HFF-Myc (cell line): Measurements from ENCODE around the gene TLE3.

Experiments
- DNase-seq: peaks from one replicate; pipeline ENCODE4 v3.0.0-alpha.2; 2011; ENCODE audit warnings: low read depth; ENCODE audit errors: extremely low read depth
- H3K4me3 ChIP-seq: replicated peaks from 2 replicates; pipeline ENCODE4 v1.5.1; 2011; ENCODE audit warnings: low read depth, mild to moderate bottlenecking, control low read depth, low read length
- TF ChIP-seq, protein P1 (sequence below): IDR thresholded peaks from 2 replicates; pipeline ENCODE4 v1.5.1; 2012; ENCODE audit warnings: mild to moderate bottlenecking, low read depth, low read length, control low read depth; ENCODE audit errors: missing control alignments

Gene TLE3

DNA sequence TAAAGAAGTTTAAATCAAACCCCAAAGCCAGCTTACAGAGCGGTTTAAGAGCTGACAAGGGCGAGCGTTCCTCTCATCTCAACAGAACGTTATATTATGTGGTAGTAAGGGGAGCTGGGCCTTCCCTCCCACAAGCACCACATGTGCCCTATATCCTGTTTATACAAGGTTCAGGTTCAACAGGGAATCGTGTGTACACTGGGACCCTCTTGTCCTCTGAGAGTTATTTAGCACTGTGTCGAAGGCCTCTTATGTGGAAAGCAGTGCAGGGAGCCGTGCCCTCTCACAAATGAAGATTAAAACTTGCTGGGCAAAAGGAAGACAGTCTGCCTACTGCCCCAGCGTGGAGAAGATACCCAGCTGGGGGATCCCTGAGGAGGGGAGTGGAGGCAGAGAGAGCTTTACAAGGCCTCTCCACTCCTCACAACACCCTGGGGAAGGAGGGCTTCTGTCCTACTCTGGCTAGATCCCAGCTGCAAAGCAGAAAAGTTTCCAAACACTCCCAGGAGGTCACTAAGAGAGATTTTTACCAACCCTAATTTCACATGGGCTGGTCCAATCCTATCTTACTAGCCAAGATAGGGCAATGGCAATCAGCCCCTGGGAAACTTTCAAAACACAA, 2.9 kb downstream of the TLE3 start:
- no peak for DNase-seq
- H3K4me3 ChIP-seq = peak overlapping the region; percentile 83
- TF ChIP-seq, protein P1, sequence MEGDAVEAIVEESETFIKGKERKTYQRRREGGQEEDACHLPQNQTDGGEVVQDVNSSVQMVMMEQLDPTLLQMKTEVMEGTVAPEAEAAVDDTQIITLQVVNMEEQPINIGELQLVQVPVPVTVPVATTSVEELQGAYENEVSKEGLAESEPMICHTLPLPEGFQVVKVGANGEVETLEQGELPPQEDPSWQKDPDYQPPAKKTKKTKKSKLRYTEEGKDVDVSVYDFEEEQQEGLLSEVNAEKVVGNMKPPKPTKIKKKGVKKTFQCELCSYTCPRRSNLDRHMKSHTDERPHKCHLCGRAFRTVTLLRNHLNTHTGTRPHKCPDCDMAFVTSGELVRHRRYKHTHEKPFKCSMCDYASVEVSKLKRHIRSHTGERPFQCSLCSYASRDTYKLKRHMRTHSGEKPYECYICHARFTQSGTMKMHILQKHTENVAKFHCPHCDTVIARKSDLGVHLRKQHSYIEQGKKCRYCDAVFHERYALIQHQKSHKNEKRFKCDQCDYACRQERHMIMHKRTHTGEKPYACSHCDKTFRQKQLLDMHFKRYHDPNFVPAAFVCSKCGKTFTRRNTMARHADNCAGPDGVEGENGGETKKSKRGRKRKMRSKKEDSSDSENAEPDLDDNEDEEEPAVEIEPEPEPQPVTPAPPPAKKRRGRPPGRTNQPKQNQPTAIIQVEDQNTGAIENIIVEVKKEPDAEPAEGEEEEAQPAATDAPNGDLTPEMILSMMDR = no peak

- DNase-seq = no peak
- TF ChIP-seq, protein P1 = no peak
- no peak overlapping the region for H3K4me3 ChIP-seq
Observed at GRCh38 chr15:70093481-70094319, 4.0 kb downstream of the TLE3 start.

GRCh38 chr15:70093070-70093469, 4.6 kb downstream of the TLE3 start:
- DNase-seq = no peak
- no peak overlapping the region for H3K4me3 ChIP-seq
- TF ChIP-seq, protein P1 = no peak

DNA sequence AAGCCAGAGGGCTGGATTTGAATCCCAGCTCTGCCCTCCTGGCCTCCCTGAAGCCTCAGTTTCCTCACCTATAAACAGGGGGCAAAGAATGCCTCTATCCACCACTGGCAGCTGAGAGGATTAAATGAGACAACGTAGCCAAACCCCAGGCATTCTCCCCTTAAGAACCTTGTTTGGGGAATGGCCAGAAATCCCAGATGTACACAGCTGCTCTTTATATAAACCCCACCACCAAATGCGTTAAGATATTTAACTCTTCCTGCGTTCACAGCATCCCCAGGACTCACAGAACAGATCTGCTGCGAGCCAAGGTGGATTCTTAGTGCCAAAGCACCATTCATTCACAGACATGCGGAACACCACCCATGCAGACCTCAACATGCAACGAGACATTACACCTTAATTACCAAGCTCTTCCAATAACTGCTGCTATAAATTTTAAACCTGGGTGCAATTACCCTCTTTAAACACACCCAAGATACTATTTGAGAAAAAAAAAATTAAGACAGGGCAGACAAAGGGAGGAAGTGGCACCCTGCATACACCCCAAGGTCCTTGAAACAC, 5.2 kb downstream of the TLE3 start:
- no peak for DNase-seq
- H3K4me3 ChIP-seq = no peak overlapping the region
- TF ChIP-seq, protein P1 = no peak

GRCh38 chr15:70091726-70092463, 5.8 kb downstream of the TLE3 start:
- H3K4me3 ChIP-seq = no peak overlapping the region
- no peak for DNase-seq
- TF ChIP-seq, protein P1 = no peak

GRCh38 chr15:70090436-70091296, 7.1 kb downstream of the TLE3 start:
- no peak for DNase-seq
- TF ChIP-seq, protein P1 = no peak
- H3K4me3 ChIP-seq = no peak overlapping the region
